ENCODE measurements around the gene ZNF385A.

Gene ZNF385A

GRCh38 chr12:54390668-54391551 lies 6.4 kb upstream of the ZNF385A start:
- no peak for DNase-seq

GRCh38 chr12:54390176-54390667 lies 5.7 kb upstream of the ZNF385A start:
- no peak for DNase-seq

GRCh38 chr12:54389607-54390175 lies 5.2 kb upstream of the ZNF385A start:
- no peak for DNase-seq

GRCh38 chr12:54389134-54389508 lies 4.6 kb upstream of the ZNF385A start:
- DNase-seq = no peak

- no peak for DNase-seq
Measured at GRCh38 chr12:54388237-54389133, 4.0 kb upstream of the ZNF385A start.

GRCh38 chr12:54387114-54387467 lies 2.6 kb upstream of the ZNF385A start:
- no peak for DNase-seq

- DNase-seq = no peak
Measured at GRCh38 chr12:54386403-54387113, 2.0 kb upstream of the ZNF385A start.

- no peak for DNase-seq
Measured at GRCh38 chr12:54385251-54385914, 850 bp upstream of the ZNF385A start.

- no peak for DNase-seq
Measured at GRCh38 chr12:54383041-54383609, 1.4 kb downstream of the ZNF385A start.

- no peak for DNase-seq
Measured at GRCh38 chr12:54381136-54381535, 3.4 kb downstream of the ZNF385A start.

GRCh38 chr12:54379398-54380201 lies 4.9 kb downstream of the ZNF385A start:
- DNase-seq = peak; percentile 33

GRCh38 chr12:54378796-54379397 lies 5.6 kb downstream of the ZNF385A start:
- no peak for DNase-seq

- DNase-seq = no peak
Measured at GRCh38 chr12:54377797-54378515, 6.6 kb downstream of the ZNF385A start.

GRCh38 chr12:54377007-54377406 lies 7.5 kb downstream of the ZNF385A start:
- no peak for DNase-seq

- no peak for DNase-seq
Measured at GRCh38 chr12:54376596-54376995, 7.9 kb downstream of the ZNF385A start.

- no peak for DNase-seq
Measured at GRCh38 chr12:54375259-54375579, 9.3 kb downstream of the ZNF385A start.

GRCh38 chr12:54374562-54375258 lies 9.8 kb downstream of the ZNF385A start:
- no peak for DNase-seq

GRCh38 chr12:54373649-54374561 lies 10.6 kb downstream of the ZNF385A start:
- no peak for DNase-seq

Measured in GOT3 (cell line).